GM12891 (cell line): ENCODE data around the gene ABTB2.

Experiments
- DNase-seq: peaks from one replicate; pipeline ENCODE4 v3.0.0; 2011; ENCODE audit warnings: low spot score; ENCODE audit not compliant: insufficient read length
- FAIRE-seq: peaks from 2 replicates; lab custom pipeline; 2011; peaks lifted over from hg19 to GRCh38; lab: Jason Lieb, UNC
- PAX5 ChIP-seq: IDR thresholded peaks from 2 replicates; pipeline ENCODE4 v1.6.1; 2011; ENCODE audit warnings: low read length, moderate library complexity, mild to moderate bottlenecking; ENCODE audit not compliant: insufficient read depth, severe bottlenecking
- POLR2A ChIP-seq: IDR thresholded peaks from 2 replicates; pipeline ENCODE4 v1.6.1; 2011; ENCODE audit warnings: low read depth, low read length, control low read depth
- POLR2AphosphoS5 ChIP-seq: IDR thresholded peaks from 2 replicates; pipeline ENCODE4 v1.6.1; 2011; ENCODE audit warnings: low read depth, low read length, control low read depth
- POU2F2 ChIP-seq: IDR thresholded peaks from 2 replicates; pipeline ENCODE4 v1.6.1; 2011; ENCODE audit warnings: low read depth, mild to moderate bottlenecking, control low read depth, low read length, moderate library complexity
- SPI1 ChIP-seq: IDR thresholded peaks from 2 replicates; pipeline ENCODE4 v1.6.1; 2011; ENCODE audit warnings: low read depth, low read length, control low read depth
- TAF1 ChIP-seq: IDR thresholded peaks from 2 replicates; pipeline ENCODE4 v1.6.1; 2011; ENCODE audit warnings: low read depth, low read length, control low read depth

Gene ABTB2

DNA sequence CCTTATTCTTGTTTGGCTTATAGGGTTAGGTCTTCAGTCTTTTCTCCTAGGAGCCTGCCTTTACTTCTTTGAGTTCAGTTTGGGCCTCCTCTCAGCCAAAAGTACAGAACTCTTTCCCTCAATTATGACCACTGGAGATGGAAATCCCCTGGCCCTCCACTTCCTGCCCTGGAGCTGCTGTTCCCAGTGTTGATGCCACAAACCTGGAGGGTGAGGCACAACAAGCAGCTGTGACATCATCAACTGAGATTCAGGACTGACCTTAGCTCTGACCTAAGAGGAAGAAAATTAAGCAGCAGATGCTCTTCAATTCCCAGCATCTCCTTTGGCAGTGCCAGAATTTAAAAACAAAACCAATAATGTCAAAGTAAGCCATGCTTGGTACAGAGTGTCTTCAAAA lies 3.0 kb downstream of the ABTB2 start:
- FAIRE-seq, result no peak
- no peak for DNase-seq
- TF ChIP-seq POLR2AphosphoS5 (no peak), POLR2A (no peak), PAX5 (no peak), SPI1 (no peak), TAF1 (no peak), POU2F2 (no peak)

DNA sequence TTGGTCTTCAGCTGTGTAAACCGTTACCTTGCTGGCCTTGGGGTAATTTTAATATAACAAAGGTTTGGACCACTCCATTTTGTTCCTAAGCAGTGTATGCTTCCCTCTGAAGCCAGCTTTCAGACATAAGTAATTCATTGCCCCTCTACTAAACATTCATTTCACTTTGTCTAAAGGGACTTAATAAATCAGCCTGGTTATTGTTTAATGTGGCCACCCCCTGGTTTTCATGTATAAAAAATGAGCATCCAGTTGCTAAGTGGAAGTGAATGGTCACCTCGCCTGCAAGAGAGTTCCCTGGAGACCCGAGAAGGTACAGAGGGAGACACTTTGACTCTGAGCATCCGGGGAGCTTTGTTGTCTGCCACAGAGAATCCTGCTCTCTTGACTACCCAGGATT lies 3.9 kb downstream of the ABTB2 start:
- FAIRE-seq (no peak), DNase-seq (no peak)
- no peak for TF ChIP-seq POLR2AphosphoS5
- TF ChIP-seq SPI1, result no peak
- no peak for TF ChIP-seq TAF1
- TF ChIP-seq POU2F2, result no peak
- TF ChIP-seq PAX5, result no peak
- no peak for TF ChIP-seq POLR2A

DNA sequence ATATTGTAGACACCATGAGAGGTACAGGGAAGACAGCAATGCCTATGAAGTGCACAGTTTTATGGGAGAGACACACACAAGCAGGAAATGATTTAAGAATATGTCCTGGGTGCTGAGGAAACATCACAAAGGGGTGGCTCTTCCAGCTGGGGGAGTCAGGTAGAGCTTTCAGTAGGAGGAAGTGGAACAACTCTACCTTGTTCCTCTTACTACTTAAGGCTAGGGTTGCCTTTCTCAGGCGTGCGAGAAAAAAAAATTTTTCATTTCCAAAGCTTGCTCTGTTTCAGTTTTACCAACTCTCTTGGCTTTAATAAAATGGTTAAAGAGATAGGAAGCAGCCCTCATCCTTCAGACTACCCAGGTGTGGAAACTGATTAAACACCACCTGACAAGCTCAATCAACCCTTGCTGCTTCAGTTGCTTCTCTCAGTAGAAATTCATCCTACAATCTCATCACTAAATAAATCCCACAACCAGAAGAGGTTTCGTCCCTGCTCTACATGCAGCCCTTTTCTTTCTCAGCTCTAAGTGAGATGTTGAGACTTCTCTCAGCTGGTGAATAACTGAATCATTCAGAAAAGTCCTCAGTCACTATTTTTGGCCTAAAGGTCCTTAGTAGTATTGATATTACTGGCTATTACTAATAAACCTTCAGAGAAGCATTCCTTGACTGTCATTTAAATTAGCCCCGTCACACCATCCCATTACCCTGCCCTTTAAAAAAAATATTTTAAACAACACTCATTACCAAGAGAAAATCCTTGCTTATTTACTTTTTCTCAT lies 5.9 kb downstream of the ABTB2 start:
- peak; percentile 30 for DNase-seq
- TF ChIP-seq PAX5 (no peak), TAF1 (no peak), SPI1 (peak; percentile 90), POU2F2 (no peak), POLR2A (no peak)
- peak; percentile 23 for FAIRE-seq

DNA sequence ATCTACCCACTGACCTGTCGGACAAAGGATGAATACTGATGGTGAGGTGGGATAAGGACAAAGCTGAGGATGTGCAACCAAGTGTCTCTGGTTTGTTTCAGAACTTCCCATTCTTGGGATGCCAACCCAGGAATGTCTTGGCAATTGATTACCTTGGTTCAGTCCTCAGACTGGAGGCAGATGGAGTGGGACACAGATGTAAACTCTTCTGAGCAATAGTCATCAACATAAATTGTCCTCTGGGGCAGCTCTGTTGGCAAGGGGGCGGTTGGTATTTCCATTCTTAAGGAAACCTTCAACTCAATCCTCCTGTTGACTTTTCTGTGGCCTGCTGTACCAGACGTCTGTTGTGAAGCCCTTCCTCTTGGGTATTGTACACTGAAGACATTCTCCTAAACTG lies 6.8 kb downstream of the ABTB2 start:
- no peak for DNase-seq
- peak; percentile 63 for FAIRE-seq
- TF ChIP-seq POU2F2, result no peak
- TF ChIP-seq SPI1, result no peak

DNA sequence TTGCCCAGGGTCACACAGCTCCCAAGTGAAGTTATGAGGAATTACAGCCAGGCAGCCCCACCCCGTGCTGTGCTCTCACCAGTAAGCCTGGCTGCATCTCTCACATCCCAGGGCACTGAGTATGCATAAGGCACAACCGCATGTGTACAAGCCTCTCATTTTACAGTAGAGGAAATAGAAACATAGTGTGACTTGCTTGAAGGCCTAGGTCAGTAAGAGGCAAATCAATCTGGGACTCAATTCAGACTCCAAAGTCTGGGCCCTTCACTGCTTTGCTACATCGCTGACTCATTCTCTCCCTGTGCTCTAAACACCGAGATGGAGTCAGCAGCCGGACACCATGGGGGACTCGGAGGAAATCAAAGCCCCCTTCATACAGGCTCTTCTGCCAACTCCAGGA lies 7.9 kb downstream of the ABTB2 start:
- FAIRE-seq (no peak), DNase-seq (no peak)
- no peak for TF ChIP-seq POLR2A

DNA sequence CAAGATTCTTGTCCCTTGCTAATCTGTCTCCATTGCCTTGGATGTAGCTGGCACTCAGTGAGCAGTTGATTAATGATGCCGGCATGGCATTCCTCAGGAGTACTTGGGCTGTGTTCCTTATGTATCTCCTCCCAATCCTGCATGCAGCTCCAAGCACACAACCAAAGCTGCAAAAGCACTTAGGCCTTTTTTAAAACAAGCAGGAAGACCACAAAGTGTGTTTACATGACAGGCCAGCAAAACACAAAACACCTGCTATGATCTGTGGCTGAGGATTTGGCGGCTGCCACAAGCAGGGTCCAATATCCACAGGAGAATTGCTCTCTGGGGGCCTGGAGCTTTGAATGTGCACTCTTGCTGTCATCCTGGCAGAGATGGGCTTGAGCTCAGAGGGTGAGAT lies 8.9 kb downstream of the ABTB2 start:
- no peak for TF ChIP-seq POLR2AphosphoS5
- TF ChIP-seq POU2F2, result no peak
- no peak for TF ChIP-seq TAF1
- TF ChIP-seq POLR2A, result no peak
- TF ChIP-seq SPI1, result no peak
- TF ChIP-seq PAX5, result no peak
- FAIRE-seq (no peak), DNase-seq (no peak)

DNA sequence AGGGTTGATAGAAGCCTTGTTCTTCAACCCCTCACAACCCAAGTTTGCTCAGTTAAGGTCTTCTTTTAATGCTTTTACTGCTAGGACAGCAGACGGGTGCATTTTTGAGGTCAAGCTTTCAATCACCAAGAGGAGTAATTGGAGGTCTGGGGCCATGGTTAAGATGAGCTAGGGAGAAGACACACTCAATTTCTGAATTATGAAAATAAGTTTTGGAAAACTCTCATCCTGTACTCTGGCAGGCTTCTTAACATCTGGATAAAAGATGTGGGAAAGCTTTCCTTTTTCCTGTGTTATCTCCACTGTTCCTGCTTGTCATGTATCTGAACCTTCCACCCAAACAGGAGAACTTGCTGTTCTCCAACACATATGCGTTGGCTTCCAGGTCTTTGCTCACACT lies 9.7 kb downstream of the ABTB2 start:
- no peak for DNase-seq
- TF ChIP-seq SPI1 (no peak), POLR2A (no peak), PAX5 (no peak), TAF1 (no peak), POU2F2 (no peak), POLR2AphosphoS5 (no peak)
- FAIRE-seq, result no peak

DNA sequence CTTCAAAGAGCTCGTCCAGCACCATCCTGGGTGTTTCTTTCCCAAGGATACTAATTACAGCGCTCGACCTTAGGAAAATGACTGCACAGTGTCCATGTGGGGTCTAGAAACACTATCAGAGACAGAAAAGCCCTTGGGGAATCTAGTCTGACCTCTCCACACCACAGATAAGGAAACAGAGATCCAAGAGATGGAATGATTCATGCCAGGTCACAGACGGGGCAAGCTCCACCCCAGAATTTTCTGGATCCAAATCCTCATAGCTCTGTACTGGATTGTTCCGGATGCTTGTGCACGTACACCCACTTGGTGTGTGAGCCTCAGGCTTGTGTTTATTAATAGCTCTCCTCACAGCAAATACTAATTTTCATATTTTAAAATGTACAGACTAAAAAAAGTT lies 11.3 kb downstream of the ABTB2 start:
- FAIRE-seq, result no peak
- no peak for DNase-seq
- TF ChIP-seq POLR2AphosphoS5 (no peak), POU2F2 (no peak), POLR2A (no peak), TAF1 (no peak), PAX5 (no peak), SPI1 (no peak)

DNA sequence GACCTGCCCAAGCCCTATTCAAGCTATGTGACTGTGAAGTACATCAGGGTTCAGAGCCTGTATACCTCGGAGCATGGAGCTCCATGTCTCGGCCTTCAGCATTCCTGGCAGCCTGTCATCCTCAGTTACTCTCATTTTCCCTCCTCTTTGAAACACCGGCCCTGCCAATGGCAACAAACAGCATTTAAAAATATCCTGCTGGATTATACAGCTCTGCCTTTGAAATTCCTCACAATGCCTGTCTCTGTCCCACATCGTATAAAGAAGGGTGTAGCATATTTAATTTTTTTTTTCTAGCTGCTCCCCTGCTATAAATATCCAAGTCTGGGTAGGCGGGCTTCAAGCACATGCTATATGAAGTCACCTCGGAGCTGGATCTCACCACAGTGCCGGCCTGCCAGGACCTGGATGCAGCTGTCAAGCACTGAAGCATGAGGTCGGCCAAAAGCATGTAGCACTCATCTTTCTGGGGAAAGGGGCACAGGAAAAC lies 11.8 kb downstream of the ABTB2 start:
- DNase-seq, result no peak
- no peak for FAIRE-seq
- TF ChIP-seq POLR2AphosphoS5 (no peak), POLR2A (no peak), PAX5 (no peak), POU2F2 (no peak), TAF1 (no peak), SPI1 (no peak)

DNA sequence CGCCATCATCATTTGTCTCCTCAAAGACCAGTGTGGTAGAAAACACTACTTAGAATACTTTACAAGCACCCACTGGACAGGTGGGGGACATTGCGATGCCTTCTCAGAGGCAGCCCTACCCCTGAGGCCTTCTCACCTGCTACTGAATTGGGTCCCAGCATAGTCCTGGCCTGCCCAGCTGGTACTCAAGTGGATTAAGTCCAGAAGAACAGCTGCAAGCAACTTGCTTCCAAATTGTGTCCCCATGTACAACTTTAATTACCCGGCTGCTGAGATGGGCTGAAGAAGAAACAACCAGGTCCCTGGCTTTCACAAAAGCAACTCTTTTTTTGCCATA lies 12.3 kb downstream of the ABTB2 start:
- FAIRE-seq (no peak), DNase-seq (no peak)
- TF ChIP-seq PAX5 (no peak), POLR2A (no peak), POLR2AphosphoS5 (no peak), SPI1 (no peak), POU2F2 (no peak), TAF1 (no peak)
